Measurements from ENCODE around the gene SLC33A1.
"Not testable (repeated sequence)": the region's sequence is repeated elsewhere in the genome, so short reads cannot be mapped to it uniquely, and the experiment has no call there.

SLC33A1 gene

DNA sequence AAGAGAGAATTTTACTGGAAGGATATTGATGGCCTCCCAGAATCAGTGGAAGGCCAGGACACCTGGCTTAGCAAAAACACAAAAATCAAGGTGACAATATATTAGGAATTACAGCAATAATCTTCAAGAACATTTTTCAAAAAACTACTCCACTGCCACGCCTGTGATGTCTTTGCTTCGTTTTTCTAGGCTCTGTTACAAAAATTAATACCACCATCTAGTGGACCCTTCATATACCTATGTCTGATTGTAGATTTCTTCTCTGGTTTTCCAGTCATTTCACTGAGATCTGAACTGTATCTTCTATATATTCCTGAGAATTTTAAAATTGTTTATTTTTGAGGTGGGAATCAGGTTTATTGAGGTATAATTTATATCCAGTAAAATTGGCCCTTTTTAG is 5.6 kb upstream of the SLC33A1 start:
- Histone ChIP-seq H3K27ac (ENCODE audit: low read length) (no peak overlapping the region), H3K4me3 (ENCODE audit: low read length) (no peak overlapping the region), H3K36me3 (ENCODE audit: control insufficient read depth, low read depth, low read length) (no peaks in the 10 kb centered on the region), H3K9me3 (ENCODE audit: control insufficient read depth, low read depth, low read length) (no peaks in the 10 kb centered on the region), H3K27me3 (ENCODE audit: control insufficient read depth, insufficient read depth, low read length) (no peaks in the 10 kb centered on the region), H3K4me1 (ENCODE audit: control insufficient read depth, low read depth, low read length) (no peaks in the 10 kb centered on the region), H3K9ac (ENCODE audit: low read length) (no peak overlapping the region)

GRCh38 chr3:155853214-155854140 is 750 bp downstream of the SLC33A1 start:
- Histone ChIP-seq H3K9ac (ENCODE audit: low read length) (peak overlapping the region; percentile 73), H3K27me3 (ENCODE audit: control insufficient read depth, insufficient read depth, low read length) (no peaks in the 10 kb centered on the region), H3K36me3 (ENCODE audit: control insufficient read depth, low read depth, low read length) (no peaks in the 10 kb centered on the region), H3K4me3 (ENCODE audit: low read length) (peak overlapping the region; percentile 87), H3K9me3 (ENCODE audit: control insufficient read depth, low read depth, low read length) (no peaks in the 10 kb centered on the region), H3K4me1 (ENCODE audit: control insufficient read depth, low read depth, low read length) (peaks cover 10% of the 10 kb centered on the region), H3K27ac (ENCODE audit: low read length) (no peak overlapping the region)

DNA sequence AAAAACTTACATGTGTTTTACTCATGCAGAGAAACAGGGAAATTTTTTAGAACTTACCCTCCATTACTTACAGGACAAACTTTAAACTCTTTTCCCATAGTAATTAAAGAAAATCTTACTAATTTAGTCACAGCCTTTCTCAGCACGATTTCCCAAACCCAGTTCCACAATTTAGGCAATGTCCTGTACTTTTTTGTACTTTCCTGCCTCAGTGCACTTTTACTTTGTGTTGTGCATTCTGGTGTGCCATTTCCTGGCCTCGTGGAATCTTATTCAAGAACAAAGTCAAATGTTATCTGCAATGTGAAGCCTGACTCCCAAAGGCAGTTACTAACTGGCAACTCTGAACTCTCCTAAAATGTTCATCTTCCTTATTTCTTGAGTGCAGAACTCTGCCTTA is 1.9 kb downstream of the SLC33A1 start:
- peak overlapping the region; percentile 87 for H3K4me3 ChIP-seq (ENCODE audit: low read length)
- no peaks in the 10 kb centered on the region for H3K9me3 ChIP-seq (ENCODE audit: control insufficient read depth, low read depth, low read length)
- H3K4me1 ChIP-seq (ENCODE audit: control insufficient read depth, low read depth, low read length), result peaks cover 10% of the 10 kb centered on the region
- H3K27me3 ChIP-seq (ENCODE audit: control insufficient read depth, insufficient read depth, low read length), result no peaks in the 10 kb centered on the region
- H3K9ac ChIP-seq (ENCODE audit: low read length), result peak overlapping the region; percentile 73
- no peaks in the 10 kb centered on the region for H3K36me3 ChIP-seq (ENCODE audit: control insufficient read depth, low read depth, low read length)
- no peak overlapping the region for H3K27ac ChIP-seq (ENCODE audit: low read length)

DNA sequence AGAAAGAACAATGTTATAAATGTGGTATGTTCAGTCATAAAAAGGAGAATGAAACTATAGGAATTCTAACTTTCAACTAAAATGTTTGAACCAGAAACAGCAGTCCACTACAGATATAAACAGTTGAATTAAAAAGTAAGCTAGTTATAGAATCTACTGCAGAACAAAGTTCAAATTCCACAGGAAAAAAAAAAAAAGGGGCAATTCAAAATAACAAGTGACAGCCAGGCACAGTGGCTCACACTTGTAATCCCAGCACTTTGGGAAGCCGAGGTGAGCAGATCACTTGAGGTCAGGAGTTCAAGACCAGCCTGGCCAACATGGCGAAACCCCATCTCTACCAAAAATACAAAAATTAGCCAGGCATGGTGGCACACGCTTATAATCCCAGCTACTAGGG is 4.8 kb downstream of the SLC33A1 start:
- not testable (repeated sequence) for H3K27me3 ChIP-seq (ENCODE audit: control insufficient read depth, insufficient read depth, low read length); H3K9me3 ChIP-seq (ENCODE audit: control insufficient read depth, low read depth, low read length); H3K36me3 ChIP-seq (ENCODE audit: control insufficient read depth, low read depth, low read length); H3K9ac ChIP-seq (ENCODE audit: low read length); H3K4me3 ChIP-seq (ENCODE audit: low read length); H3K4me1 ChIP-seq (ENCODE audit: control insufficient read depth, low read depth, low read length); H3K27ac ChIP-seq (ENCODE audit: low read length)

- no peaks in the 10 kb centered on the region for H3K27me3 ChIP-seq (ENCODE audit: control insufficient read depth, insufficient read depth, low read length)
- no peaks in the 10 kb centered on the region for H3K9me3 ChIP-seq (ENCODE audit: control insufficient read depth, low read depth, low read length)
- no peak overlapping the region for H3K9ac ChIP-seq (ENCODE audit: low read length)
- H3K4me3 ChIP-seq (ENCODE audit: low read length), result no peak overlapping the region
- no peak overlapping the region for H3K27ac ChIP-seq (ENCODE audit: low read length)
- peaks cover 8% of the 10 kb centered on the region for H3K4me1 ChIP-seq (ENCODE audit: control insufficient read depth, low read depth, low read length)
- H3K36me3 ChIP-seq (ENCODE audit: control insufficient read depth, low read depth, low read length), result no peaks in the 10 kb centered on the region
Observed at GRCh38 chr3:155847993-155848392, 6.2 kb downstream of the SLC33A1 start.

DNA sequence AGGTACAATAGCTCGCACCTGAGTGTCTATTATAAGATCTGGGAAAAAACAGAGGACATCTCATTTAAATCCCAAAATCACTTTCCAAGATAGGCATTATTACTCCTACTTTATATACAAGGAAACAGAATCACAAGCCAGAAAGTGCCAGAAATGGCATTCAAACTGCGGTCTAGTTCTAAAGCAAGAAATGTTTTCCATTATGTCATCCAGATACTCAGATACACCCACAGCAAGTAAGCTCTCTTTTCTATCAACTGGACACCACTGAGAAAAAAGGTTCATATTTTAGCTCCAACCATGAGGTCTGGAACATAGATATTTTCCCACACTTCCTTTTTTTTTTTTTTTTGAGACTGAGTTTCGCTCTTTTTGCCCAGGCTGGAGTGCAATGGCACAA is 8.1 kb downstream of the SLC33A1 start:
- Histone ChIP-seq H3K4me3 (ENCODE audit: low read length) (no peak overlapping the region), H3K9me3 (ENCODE audit: control insufficient read depth, low read depth, low read length) (no peaks in the 10 kb centered on the region), H3K27me3 (ENCODE audit: control insufficient read depth, insufficient read depth, low read length) (no peaks in the 10 kb centered on the region), H3K36me3 (ENCODE audit: control insufficient read depth, low read depth, low read length) (no peaks in the 10 kb centered on the region), H3K27ac (ENCODE audit: low read length) (no peak overlapping the region), H3K9ac (ENCODE audit: low read length) (no peak overlapping the region), H3K4me1 (ENCODE audit: control insufficient read depth, low read depth, low read length) (no peaks in the 10 kb centered on the region)

DNA sequence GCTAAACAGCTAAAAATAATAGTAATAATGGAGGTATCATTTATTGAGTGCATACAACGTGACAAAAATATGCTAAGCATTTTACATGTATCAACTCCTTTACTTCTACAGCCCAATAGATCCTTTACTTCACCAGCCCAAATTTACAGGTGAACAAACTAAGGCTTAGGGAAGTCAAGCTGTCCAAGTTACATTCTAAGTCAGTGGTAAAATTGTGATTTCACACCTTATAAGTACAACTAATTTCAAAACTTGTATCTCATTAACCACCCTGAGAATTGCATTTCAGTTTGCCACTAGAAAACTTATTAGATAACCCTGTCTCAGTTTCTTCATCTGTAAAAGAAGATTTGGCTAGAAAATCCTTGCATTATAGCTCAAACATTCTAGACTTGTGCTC is 10.7 kb downstream of the SLC33A1 start:
- H3K9ac ChIP-seq (ENCODE audit: low read length), result no peak overlapping the region
- no peaks in the 10 kb centered on the region for H3K36me3 ChIP-seq (ENCODE audit: control insufficient read depth, low read depth, low read length)
- H3K9me3 ChIP-seq (ENCODE audit: control insufficient read depth, low read depth, low read length), result no peaks in the 10 kb centered on the region
- H3K4me3 ChIP-seq (ENCODE audit: low read length), result no peak overlapping the region
- H3K27ac ChIP-seq (ENCODE audit: low read length), result no peak overlapping the region
- no peaks in the 10 kb centered on the region for H3K4me1 ChIP-seq (ENCODE audit: control insufficient read depth, low read depth, low read length)
- no peaks in the 10 kb centered on the region for H3K27me3 ChIP-seq (ENCODE audit: control insufficient read depth, insufficient read depth, low read length)

- no peaks in the 10 kb centered on the region for H3K9me3 ChIP-seq (ENCODE audit: control insufficient read depth, low read depth, low read length)
- no peaks in the 10 kb centered on the region for H3K27me3 ChIP-seq (ENCODE audit: control insufficient read depth, insufficient read depth, low read length)
- H3K4me3 ChIP-seq (ENCODE audit: low read length), result no peak overlapping the region
- H3K36me3 ChIP-seq (ENCODE audit: control insufficient read depth, low read depth, low read length), result no peaks in the 10 kb centered on the region
- no peaks in the 10 kb centered on the region for H3K4me1 ChIP-seq (ENCODE audit: control insufficient read depth, low read depth, low read length)
- no peak overlapping the region for H3K27ac ChIP-seq (ENCODE audit: low read length)
- no peak overlapping the region for H3K9ac ChIP-seq (ENCODE audit: low read length)
Observed at GRCh38 chr3:155835341-155836071, 18.7 kb downstream of the SLC33A1 start.

- H3K27me3 ChIP-seq (ENCODE audit: control insufficient read depth, insufficient read depth, low read length); H3K4me1 ChIP-seq (ENCODE audit: control insufficient read depth, low read depth, low read length); H3K9ac ChIP-seq (ENCODE audit: low read length); H3K36me3 ChIP-seq (ENCODE audit: control insufficient read depth, low read depth, low read length); H3K27ac ChIP-seq (ENCODE audit: low read length); H3K4me3 ChIP-seq (ENCODE audit: low read length); H3K9me3 ChIP-seq (ENCODE audit: control insufficient read depth, low read depth, low read length): not testable (repeated sequence)
Observed at GRCh38 chr3:155828490-155829098, 25.6 kb downstream of the SLC33A1 start.

DNA sequence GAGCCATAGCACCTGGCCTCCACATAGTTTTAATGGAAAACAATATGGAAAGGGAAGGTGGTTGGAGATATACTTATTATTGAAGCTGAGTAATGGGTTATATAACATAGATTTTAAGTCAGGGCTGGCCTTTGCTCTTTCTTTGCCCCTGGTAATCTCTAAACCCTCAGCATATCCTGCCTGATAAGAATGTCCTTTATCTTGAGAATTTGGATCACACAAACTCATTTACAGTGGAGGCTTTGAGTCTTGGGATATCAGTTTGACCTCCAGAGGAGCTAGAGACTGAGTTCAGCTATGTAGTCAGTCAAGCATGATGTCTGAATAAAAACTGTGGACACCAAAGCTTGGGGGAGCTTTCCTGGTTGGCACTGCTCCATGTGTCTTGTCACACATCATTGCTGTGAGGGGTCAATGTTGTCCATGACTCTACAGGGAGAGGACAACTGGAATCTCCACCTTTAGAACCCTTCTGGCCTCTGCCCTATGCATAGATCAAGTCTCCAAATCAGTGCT is 39.1 kb downstream of the SLC33A1 start:
- no peak overlapping the region for H3K27ac ChIP-seq (ENCODE audit: low read length)
- H3K4me3 ChIP-seq (ENCODE audit: low read length), result no peak overlapping the region
- H3K36me3 ChIP-seq (ENCODE audit: control insufficient read depth, low read depth, low read length), result no peaks in the 10 kb centered on the region
- no peak overlapping the region for H3K9ac ChIP-seq (ENCODE audit: low read length)
- no peaks in the 10 kb centered on the region for H3K4me1 ChIP-seq (ENCODE audit: control insufficient read depth, low read depth, low read length)
- no peaks in the 10 kb centered on the region for H3K9me3 ChIP-seq (ENCODE audit: control insufficient read depth, low read depth, low read length)
- no peaks in the 10 kb centered on the region for H3K27me3 ChIP-seq (ENCODE audit: control insufficient read depth, insufficient read depth, low read length)

DNA sequence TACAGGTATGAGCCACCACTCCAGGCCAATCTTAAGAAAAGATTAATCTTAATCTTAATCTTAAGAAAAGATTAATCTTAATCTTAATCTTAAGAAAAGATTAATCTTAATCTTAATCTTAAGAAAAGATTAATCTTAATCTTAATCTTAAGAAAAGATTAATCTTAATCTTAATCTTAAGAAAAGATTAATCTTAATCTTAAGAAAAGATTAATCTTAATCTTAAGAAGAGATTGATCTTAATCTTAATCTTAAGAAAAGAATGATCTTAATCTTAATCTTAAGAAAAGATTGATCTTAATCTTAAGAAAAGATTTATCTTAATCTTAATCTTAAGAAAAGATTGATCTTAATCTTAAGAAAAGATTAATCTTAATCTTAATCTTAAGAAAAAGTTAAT is 41.0 kb downstream of the SLC33A1 start:
- not testable (repeated sequence) for H3K9me3 ChIP-seq (ENCODE audit: control insufficient read depth, low read depth, low read length); H3K9ac ChIP-seq (ENCODE audit: low read length); H3K4me1 ChIP-seq (ENCODE audit: control insufficient read depth, low read depth, low read length); H3K27ac ChIP-seq (ENCODE audit: low read length); H3K27me3 ChIP-seq (ENCODE audit: control insufficient read depth, insufficient read depth, low read length); H3K4me3 ChIP-seq (ENCODE audit: low read length); H3K36me3 ChIP-seq (ENCODE audit: control insufficient read depth, low read depth, low read length)
